IMR-90 (cell line): ENCODE measurements around the gene AMBRA1. TPM values are rescaled to one million over a fixed set of nuclear protein-coding genes. Genes with fewer than 3 reads are reported as not detected.

Experiments
- ATAC-seq: fragments of 200-7000 bp; cut with Tn5 transposase; 2 replicates; pipeline ENCODE4 v1.9.1; 2020; ENCODE audit warnings: low read depth, mild to moderate bottlenecking, moderate library complexity
- BruUV-seq: library from RNA; stranded (reverse); fragments of 400-500 nt; replicated peaks from 2 replicates; lab custom pipeline; 2021; lab: Mats Ljungman, UMichigan
- CTCF ChIA-PET: fragments of 300-600 bp; formaldehyde crosslinking; extraction: SDS; loops from one replicate; lab custom pipeline; 2021; ENCODE audit warnings: antibody characterized with exemption; lab: Yijun Ruan, JAX
- POLR2A ChIA-PET: fragments of 300-600 bp; sonication (Branson Sonifier 250); formaldehyde crosslinking; loops from one replicate; lab custom pipeline; 2022; ENCODE audit warnings: antibody characterized with exemption; ENCODE audit not compliant: unreplicated experiment; lab: Charles Lee
- DNase-seq: peaks from one replicate; pipeline ENCODE4 v3.0.0; 2013
- H2AFZ ChIP-seq: replicated peaks from 2 replicates; pipeline ENCODE3; 2013; ENCODE audit warnings: low read length, mild to moderate bottlenecking; ENCODE audit not compliant: poor library complexity
- H2AK5ac ChIP-seq: 2 replicates; pipeline ENCODE4 v1.6.1; 2013; ENCODE audit warnings: low read depth, low read length, inconsistent platforms
- H2AK9ac ChIP-seq: replicated peaks from 2 replicates; pipeline ENCODE3; 2013; ENCODE audit warnings: mild to moderate bottlenecking, low read depth, low read length, moderate library complexity; ENCODE audit not compliant: poor library complexity
- H2BK120ac ChIP-seq: 2 replicates; pipeline ENCODE4 v1.6.1; 2013; ENCODE audit warnings: low read depth, low read length, inconsistent platforms
- H2BK15ac ChIP-seq: 3 replicates; pipeline ENCODE4 v1.6.1; 2013; ENCODE audit warnings: low read depth, low read length, inconsistent platforms
- H2BK20ac ChIP-seq: 2 replicates; pipeline ENCODE4 v1.6.1; 2013; ENCODE audit warnings: low read depth, mild to moderate bottlenecking, inconsistent platforms, low read length, moderate library complexity
- H2BK5ac ChIP-seq: 2 replicates; pipeline ENCODE4 v1.6.1; 2013; ENCODE audit warnings: mild to moderate bottlenecking, low read depth, low read length, inconsistent platforms; ENCODE audit not compliant: poor library complexity, severe bottlenecking
- H3K14ac ChIP-seq: replicated peaks from 2 replicates; pipeline ENCODE4 v1.6.1; 2013; ENCODE audit warnings: low read depth, low read length, inconsistent platforms
- H3K18ac ChIP-seq: 2 replicates; pipeline ENCODE4 v1.6.1; 2013; ENCODE audit warnings: low read depth, low read length, control low read depth
- H3K23ac ChIP-seq: 2 replicates; pipeline ENCODE4 v1.6.1; 2013; ENCODE audit warnings: low read depth, low read length, inconsistent platforms
- H3K27ac ChIP-seq: 2 replicates; pipeline ENCODE4 v1.5.1; 2013; ENCODE audit warnings: mild to moderate bottlenecking, control low read depth, low read length; ENCODE audit not compliant: insufficient read depth
- H3K27me3 ChIP-seq: 2 replicates; pipeline ENCODE4 v1.6.1; 2013; ENCODE audit warnings: low read length; ENCODE audit not compliant: control insufficient read depth, insufficient read depth
- H3K36me3 ChIP-seq: 2 replicates; pipeline ENCODE4 v1.6.1; 2013; ENCODE audit warnings: low read length, mixed read lengths; ENCODE audit not compliant: control insufficient read depth, insufficient read depth
- H3K4ac ChIP-seq: 2 replicates; pipeline ENCODE4 v1.6.1; 2013; ENCODE audit warnings: low read depth, low read length, inconsistent platforms
- H3K4me1 ChIP-seq: 2 replicates; pipeline ENCODE4 v1.6.1; 2013; ENCODE audit warnings: low read length, mixed read lengths; ENCODE audit not compliant: control insufficient read depth, insufficient read depth
- H3K4me2 ChIP-seq: 2 replicates; pipeline ENCODE4 v1.6.1; 2013; ENCODE audit warnings: low read depth, mild to moderate bottlenecking, control low read depth, low read length, moderate library complexity
- H3K4me3 ChIP-seq: 2 replicates; pipeline ENCODE4 v1.5.1; 2013; ENCODE audit warnings: low read depth, mild to moderate bottlenecking, control low read depth, low read length, moderate library complexity; ENCODE audit not compliant: insufficient read depth
- H3K56ac ChIP-seq: 2 replicates; pipeline ENCODE4 v1.6.1; 2013; ENCODE audit warnings: low read length, inconsistent platforms; ENCODE audit not compliant: insufficient read depth; ENCODE audit errors: extremely low read depth
- H3K79me1 ChIP-seq, 2 experiments: 2 replicates each; pipeline ENCODE4 v1.6.1; 2013; ENCODE audit warnings: low read length in 2 of 2, inconsistent platforms in 1 of 2, low read depth in 1 of 2
- H3K9ac ChIP-seq: 2 replicates; pipeline ENCODE4 v1.6.1; 2013; ENCODE audit warnings: low read depth, low read length, control low read depth
- H3K9me1 ChIP-seq: 2 replicates; pipeline ENCODE4 v1.6.1; 2013; ENCODE audit warnings: low read length, inconsistent platforms; ENCODE audit not compliant: insufficient read depth
- H3K9me3 ChIP-seq: 2 replicates; pipeline ENCODE4 v1.6.1; 2013; ENCODE audit warnings: low read length; ENCODE audit not compliant: control insufficient read depth, insufficient read depth
- H4K20me1 ChIP-seq: 2 replicates; pipeline ENCODE4 v1.6.1; 2013; ENCODE audit warnings: low read length, inconsistent platforms; ENCODE audit not compliant: insufficient read depth
- H4K5ac ChIP-seq: 2 replicates; pipeline ENCODE4 v1.6.1; 2013; ENCODE audit warnings: mild to moderate bottlenecking, low read depth, low read length, control low read depth
- H4K8ac ChIP-seq, 2 experiments: 2 replicates each; pipeline ENCODE4 v1.6.1; 2013; ENCODE audit warnings: low read depth in 2 of 2, low read length in 2 of 2, control low read depth in 1 of 2, inconsistent platforms in 1 of 2
- H4K91ac ChIP-seq: 2 replicates; pipeline ENCODE4 v1.6.1; 2013; ENCODE audit warnings: low read depth, low read length, inconsistent platforms; ENCODE audit not compliant: insufficient read depth
- BHLHE40 ChIP-seq: fragments of 150-350 bp; IDR thresholded peaks from 2 replicates; pipeline ENCODE4 v1.6.1; 2016; ENCODE audit warnings: mild to moderate bottlenecking, low read depth, low read length
- CEBPB ChIP-seq: IDR thresholded peaks from 2 replicates; pipeline ENCODE4 v1.6.1; 2012; ENCODE audit warnings: low read depth, low read length, improper control_type of control experiment
- CHD1 ChIP-seq: IDR thresholded peaks from 2 replicates; pipeline ENCODE4 v1.6.1; 2012; ENCODE audit warnings: low read depth, low read length, improper control_type of control experiment
- CTCF ChIP-seq: conservative IDR thresholded peaks from 2 replicates; pipeline ENCODE4 v1.5.1; 2012; ENCODE audit warnings: mild to moderate bottlenecking, low read depth, low read length, improper control_type of control experiment
- ELK1 ChIP-seq: fragments of 150-350 bp; IDR thresholded peaks from 2 replicates; pipeline ENCODE4 v1.6.1; 2016; ENCODE audit warnings: low read depth, mild to moderate bottlenecking, low read length, moderate library complexity, borderline replicate concordance
- FOS ChIP-seq: fragments of 150-350 bp; IDR thresholded peaks from 2 replicates; pipeline ENCODE4 v1.6.1; 2016; ENCODE audit warnings: low read depth, low read length
- MAFK ChIP-seq: IDR thresholded peaks from 2 replicates; pipeline ENCODE4 v1.6.1; 2012; ENCODE audit warnings: low read depth, low read length, improper control_type of control experiment
- MAZ ChIP-seq: IDR thresholded peaks from 2 replicates; pipeline ENCODE4 v1.6.1; 2012; ENCODE audit warnings: low read depth, mild to moderate bottlenecking, low read length, improper control_type of control experiment, moderate library complexity, borderline replicate concordance
- MXI1 ChIP-seq: IDR thresholded peaks from 2 replicates; pipeline ENCODE4 v1.6.1; 2012; ENCODE audit warnings: low read depth, mild to moderate bottlenecking, low read length, moderate library complexity, borderline replicate concordance
- NFE2L2 ChIP-seq: fragments of 150-350 bp; IDR thresholded peaks from 2 replicates; pipeline ENCODE4 v1.6.1; 2016; ENCODE audit warnings: low read depth, mild to moderate bottlenecking, low read length
- POLR2A ChIP-seq: IDR thresholded peaks from 2 replicates; pipeline ENCODE4 v1.6.1; 2012; ENCODE audit warnings: mild to moderate bottlenecking, low read depth, low read length
- RAD21 ChIP-seq: IDR thresholded peaks from 2 replicates; pipeline ENCODE4 v1.6.1; 2012; ENCODE audit warnings: low read length, improper control_type of control experiment
- RCOR1 ChIP-seq: IDR thresholded peaks from 2 replicates; pipeline ENCODE4 v1.6.1; 2012; ENCODE audit warnings: mild to moderate bottlenecking, low read length, improper control_type of control experiment; ENCODE audit not compliant: insufficient replicate concordance
- RFX5 ChIP-seq: IDR thresholded peaks from 2 replicates; pipeline ENCODE4 v1.8.0; 2012; ENCODE audit warnings: low read depth, mild to moderate bottlenecking, low read length, moderate library complexity
- SMC3 ChIP-seq: fragments of 150-350 bp; IDR thresholded peaks from 2 replicates; pipeline ENCODE4 v1.6.1; 2016; ENCODE audit warnings: low read depth, mild to moderate bottlenecking, antibody characterized with exemption, low read length, moderate library complexity
- USF2 ChIP-seq: fragments of 150-350 bp; IDR thresholded peaks from 2 replicates; pipeline ENCODE4 v1.6.1; 2017; ENCODE audit warnings: mild to moderate bottlenecking, antibody characterized with exemption, low read length, low read depth
- WGBS, 2 experiments: methylation state at CpG; one replicate each; pipeline versions ENCODE4 v1.1.5 to v1.1.7; 2013; ENCODE audit warnings: missing lambda C conversion rate in 2 of 2; ENCODE audit not compliant: insufficient read length in 1 of 2; ENCODE audit errors: extremely low coverage in 2 of 2; 5-methylcytosine and 5-hydroxymethylcytosine counted together
- dilution Hi-C: fragments of 300-500 bp; cut with HindIII; formaldehyde crosslinking; loops from one replicate; pipeline ENCODE4 v1.14.3; 2018; ENCODE audit warnings: low sequenced_read_pairs; ENCODE audit not compliant: unreplicated experiment
- in situ Hi-C: fragments of 300-500 bp; cut with MboI; formaldehyde crosslinking; loops from 3 replicates; pipeline ENCODE4 v1.14.3; 2019; ENCODE audit warnings: low sequenced_read_pairs, inconsistent platforms, mixed read lengths
- intact Hi-C: fragments of 100-400 bp; cut with micrococcal nuclease; formaldehyde crosslinking; loops from 2 replicates; pipeline ENCODE4 v1.10.0; 2022
- polyA plus RNA-seq, 3 experiments: library from polyadenylated mRNA; depleted of rRNA; stranded (reverse); fragments of >200 nt; gene quantifications; 2 replicates each; pipeline ENCODE4 v1.2.3, GENCODE V29; 2012; ENCODE audit warnings: low replicate concordance in 1 of 3
- total RNA-seq: library from RNA; depleted of rRNA; stranded (reverse); fragments of >200 nt; gene quantifications from 2 replicates; pipeline ENCODE4 v1.2.3, GENCODE V29; 2012

Gene AMBRA1
- total and polyA plus RNA-seq, 2 of the 4 experiments (the other 2 are of a cell fraction) = 9.4 to 18.3 TPM

DNA sequence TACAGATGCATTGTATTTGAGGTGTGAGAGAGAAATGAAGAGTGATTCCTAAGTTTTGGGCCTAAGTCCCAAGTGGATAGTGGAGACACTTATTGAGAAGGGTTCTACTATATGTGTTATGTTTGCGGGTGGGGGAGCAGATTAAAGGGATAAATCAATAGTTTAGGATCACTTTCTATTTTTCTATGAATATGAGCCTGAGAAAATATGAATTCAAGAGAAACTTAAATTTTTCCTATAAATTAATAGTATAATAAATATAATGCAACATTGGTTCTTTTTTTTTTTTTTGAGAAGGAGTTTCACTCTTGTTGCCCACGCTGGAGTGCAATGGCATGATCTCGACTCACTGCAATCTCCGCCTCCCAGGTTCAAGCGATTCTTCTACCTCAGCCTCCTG lies 31.3 kb downstream of the AMBRA1 start:
- Histone ChIP-seq H3K4me1 (peaks cover 13% of the 10 kb centered on the region), H3K14ac (no peak overlapping the region), H2AK9ac (no peak overlapping the region), H2BK5ac (no peak overlapping the region), H3K9me1 (peaks cover 24% of the 10 kb centered on the region), H2BK15ac (no peak overlapping the region), H3K79me1 (peaks cover 41 to 83% of the 10 kb centered on the region in 2 experiments), H4K20me1 (peaks cover 42% of the 10 kb centered on the region), H3K18ac (no peak overlapping the region), H3K27me3 (no peaks in the 10 kb centered on the region), H3K4me2 (no peak overlapping the region), H2AK5ac (no peak overlapping the region), H3K36me3 (no peaks in the 10 kb centered on the region), H3K9ac (no peak overlapping the region), H3K4me3 (no peak overlapping the region), H2AFZ (no peak overlapping the region), H2BK120ac (no peak overlapping the region), H4K8ac (no peak overlapping the region), H4K5ac (no peak overlapping the region), H3K56ac (no peak overlapping the region), H3K23ac (no peak overlapping the region), H3K9me3 (no peaks in the 10 kb centered on the region), H2BK20ac (no peak overlapping the region), H3K4ac (no peak overlapping the region), H3K27ac (no peak overlapping the region), H4K91ac (no peak overlapping the region)
- no peak for ATAC-seq
- ChIA-PET CTCF (interaction anchor here (0.5 kb wide), 1 partner anchor 36 kb away, joined by 3 read pairs; no protein-coding TSS in a partner anchor), POLR2A (no interaction called here)
- no TSS peak for BruUV-seq
- WGBS, 2 experiments = no CpG with 5 or more reads among the region's 5 CpGs
- intact Hi-C loops (no loop called here), dilution Hi-C loops (no loop called here), in situ Hi-C loops (no loop called here)
- DNase-seq = no peak
- TF ChIP-seq CTCF (no peak), NFE2L2 (no peak), RCOR1 (no peak), USF2 (no peak), SMC3 (no peak), RFX5 (no peak), MXI1 (no peak), FOS (no peak), RAD21 (no peak), MAZ (no peak), ELK1 (no peak), MAFK (no peak), BHLHE40 (no peak), CEBPB (no peak), POLR2A (no peak), CHD1 (no peak)
